HG02678 (cell line): ENCODE measurements around the gene HLA-E.
"Not testable (repeated sequence)": the region's sequence is repeated elsewhere in the genome, so short reads cannot be mapped to it uniquely, and the experiment has no call there.

Experiments
- ATAC-seq: cut with Tn5 transposase; IDR thresholded peaks from one replicate; pipeline ENCODE4 v1.9.1; 2021; ENCODE audit warnings: mild to moderate bottlenecking, moderate library complexity; ENCODE audit not compliant: unreplicated experiment

Gene HLA-E

DNA sequence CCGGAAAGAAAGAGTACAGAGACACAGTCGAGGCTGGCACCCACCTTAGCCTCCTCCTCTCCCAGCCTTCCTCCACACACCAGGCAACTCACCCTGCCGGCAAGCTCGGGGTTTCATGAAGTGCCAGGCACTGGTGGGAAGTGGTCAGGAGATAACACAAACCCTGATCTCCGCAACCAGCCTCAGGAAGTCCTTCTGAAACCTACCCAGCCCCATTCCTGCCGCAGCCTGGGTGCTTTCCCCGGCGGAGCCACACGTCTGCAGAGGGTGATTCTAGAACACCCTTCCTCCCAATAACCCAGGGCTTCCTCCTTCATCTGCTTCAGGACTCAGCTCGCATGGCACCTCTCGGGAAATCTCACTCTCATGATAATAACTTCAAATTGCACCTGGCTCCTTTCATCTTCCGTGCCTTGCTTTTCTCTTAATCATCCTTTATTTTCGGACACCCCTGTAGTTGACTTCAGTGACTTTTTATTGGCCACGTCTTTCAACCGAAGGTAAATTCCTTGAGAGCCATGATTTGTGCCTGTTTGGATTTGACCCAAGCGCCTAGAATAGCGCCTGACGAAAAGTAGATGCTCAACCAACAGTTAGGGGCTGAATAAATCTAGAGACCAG, 8.7 kb upstream of the HLA-E start:
- no peak for ATAC-seq

DNA sequence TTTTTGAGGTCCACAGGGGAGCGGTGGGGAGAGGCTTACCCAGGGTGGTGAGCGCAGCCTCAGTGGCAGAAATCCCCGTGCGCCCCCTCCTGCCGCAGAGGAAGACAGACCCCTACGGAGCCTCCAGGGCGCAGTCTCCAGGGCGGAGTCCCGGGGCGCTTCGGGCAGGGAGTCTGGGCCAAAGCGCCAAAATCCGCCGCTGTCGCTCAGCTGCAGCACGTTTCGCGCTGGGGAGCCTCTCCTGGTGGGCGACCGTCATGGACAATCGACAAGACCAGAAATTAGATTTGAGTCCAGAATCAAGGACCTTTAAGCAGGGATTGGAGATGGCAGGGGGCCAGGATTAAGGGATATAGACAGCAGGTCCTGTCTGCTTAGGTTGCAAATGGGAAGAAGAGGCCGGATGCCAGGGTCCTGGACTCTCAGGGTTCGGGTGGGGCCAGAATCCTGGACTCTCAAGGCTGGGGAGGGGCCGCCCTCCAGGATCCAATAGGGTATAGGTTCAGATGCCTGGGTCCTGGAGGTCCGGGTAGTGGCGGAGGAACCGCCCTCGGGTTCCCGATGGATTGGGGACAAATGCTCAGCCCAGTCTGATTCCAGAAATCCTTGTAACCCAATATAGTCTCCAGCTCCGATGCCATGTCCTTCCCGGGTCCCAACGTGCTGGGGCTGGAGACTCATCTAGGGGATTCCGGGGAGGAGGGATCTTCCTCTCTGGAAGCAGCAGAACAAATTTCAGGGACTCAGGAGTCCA, 7.9 kb upstream of the HLA-E start:
- no peak for ATAC-seq

DNA sequence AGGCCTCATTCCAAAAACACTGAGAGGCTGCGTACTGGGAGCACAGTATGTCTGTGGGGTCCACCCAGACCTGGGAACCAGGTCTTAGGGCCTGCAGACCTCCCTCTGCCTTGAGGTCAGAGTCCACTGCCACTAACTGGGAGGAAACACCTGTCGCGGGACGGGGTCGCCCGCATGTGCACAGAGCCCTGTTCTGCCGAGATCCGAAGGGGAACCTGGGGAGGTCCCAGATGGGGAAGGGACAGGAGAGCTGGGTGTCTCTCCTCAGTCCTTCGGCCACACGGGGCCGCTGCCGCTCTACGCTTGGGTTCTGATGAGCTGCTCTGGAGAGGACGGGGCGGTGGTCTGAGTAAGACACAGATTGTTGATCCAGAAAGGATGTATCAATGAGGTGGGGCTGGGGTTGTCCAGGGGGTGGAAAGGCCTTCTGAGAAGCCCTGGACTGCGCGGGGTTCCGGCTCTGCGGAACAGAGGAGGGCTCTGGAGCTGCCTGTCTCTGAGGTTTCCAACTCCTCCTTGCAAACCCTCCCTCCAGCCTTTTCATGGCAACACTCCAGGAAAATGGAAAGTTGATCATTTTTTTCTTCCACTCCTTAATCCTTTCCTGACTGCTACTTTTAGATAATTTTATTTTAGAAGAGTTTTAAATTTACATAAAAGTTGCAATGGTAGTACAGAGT, 7.2 kb upstream of the HLA-E start:
- ATAC-seq, result peak; percentile 75

DNA sequence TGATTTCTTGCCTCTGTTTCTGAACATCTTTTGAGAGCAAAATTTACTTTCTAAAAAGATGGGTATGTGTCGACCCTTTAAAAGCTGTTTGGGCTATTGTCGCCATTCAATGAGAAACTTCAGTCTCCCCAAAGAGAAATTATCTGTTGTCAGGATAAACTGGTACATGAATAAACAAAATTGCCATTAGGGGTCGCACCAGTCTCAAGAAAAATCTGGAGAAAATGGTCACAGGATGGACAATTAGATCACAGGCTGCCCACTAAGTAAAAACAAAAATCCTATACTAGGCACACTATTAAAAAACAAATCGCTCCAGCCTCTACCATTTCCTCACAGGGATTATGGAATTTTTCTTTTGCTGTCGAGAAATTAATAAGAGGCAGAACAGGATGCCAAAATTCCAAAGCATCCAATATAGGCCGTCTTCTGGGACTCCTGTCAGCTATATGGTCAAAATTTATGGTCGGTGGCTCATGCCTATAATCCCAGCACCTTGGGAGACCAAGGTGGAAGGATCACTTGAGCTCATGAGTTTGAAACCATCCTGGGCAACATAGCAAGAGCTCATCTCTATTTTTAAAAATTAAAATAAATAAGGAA, 5.5 kb upstream of the HLA-E start:
- ATAC-seq, result no peak

DNA sequence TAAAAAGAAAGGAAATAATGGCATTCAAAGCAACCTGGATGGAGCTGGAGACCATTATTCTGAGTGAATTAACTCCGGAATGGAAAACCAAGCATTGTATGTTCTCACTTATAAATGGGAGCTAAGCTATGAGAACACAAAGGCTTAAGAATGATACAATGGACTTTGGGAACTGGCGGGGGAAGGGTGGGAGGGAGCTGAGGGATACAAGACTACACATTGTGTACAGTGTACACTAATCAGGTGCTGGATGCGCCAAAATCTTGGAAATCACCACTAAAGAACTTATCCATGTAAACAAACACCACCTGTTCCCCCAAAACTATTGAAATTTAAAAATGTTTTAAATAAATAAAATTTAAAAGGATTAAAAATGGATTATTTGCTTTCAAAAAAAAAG, 4.1 kb upstream of the HLA-E start:
- ATAC-seq, result no peak

DNA sequence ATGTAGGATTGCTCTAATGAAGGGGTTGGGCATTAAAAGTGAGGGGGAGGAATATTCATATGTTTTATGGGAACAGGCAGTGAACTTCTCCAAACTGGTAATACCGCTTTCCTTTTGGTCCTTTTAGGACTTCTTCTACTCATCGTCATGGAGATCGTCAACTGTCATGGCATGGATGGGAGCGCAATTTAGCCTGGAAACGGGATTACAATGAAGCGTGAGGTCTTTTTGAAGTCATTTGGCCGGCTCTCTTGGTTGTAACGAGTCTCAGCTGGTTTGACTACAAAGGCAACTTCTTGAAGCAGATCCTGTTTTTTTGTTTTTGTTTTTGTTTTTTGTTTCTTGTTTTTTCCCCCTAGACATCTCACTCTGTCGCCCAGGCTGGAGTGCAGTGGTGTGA, 1.4 kb upstream of the HLA-E start:
- no peak for ATAC-seq

DNA sequence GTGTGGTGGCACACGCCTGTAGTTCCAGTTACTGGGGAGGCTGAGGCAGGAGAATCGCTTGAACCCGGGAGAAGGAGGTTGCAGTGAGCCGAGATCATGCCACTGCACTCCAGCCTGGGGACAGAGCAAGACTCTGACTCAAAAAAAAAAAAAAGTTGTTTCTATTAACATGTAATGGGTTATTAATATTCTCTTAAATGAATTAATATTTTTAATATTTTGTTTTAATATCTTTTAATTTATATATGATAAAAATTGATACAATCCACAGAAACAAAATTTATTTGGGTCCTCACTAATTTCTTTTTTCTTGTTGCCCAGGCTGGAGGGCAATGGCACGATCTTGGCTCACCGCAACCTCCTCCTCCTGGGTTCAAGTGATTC, 620 bp upstream of the HLA-E start:
- ATAC-seq, result not testable (repeated sequence)

DNA sequence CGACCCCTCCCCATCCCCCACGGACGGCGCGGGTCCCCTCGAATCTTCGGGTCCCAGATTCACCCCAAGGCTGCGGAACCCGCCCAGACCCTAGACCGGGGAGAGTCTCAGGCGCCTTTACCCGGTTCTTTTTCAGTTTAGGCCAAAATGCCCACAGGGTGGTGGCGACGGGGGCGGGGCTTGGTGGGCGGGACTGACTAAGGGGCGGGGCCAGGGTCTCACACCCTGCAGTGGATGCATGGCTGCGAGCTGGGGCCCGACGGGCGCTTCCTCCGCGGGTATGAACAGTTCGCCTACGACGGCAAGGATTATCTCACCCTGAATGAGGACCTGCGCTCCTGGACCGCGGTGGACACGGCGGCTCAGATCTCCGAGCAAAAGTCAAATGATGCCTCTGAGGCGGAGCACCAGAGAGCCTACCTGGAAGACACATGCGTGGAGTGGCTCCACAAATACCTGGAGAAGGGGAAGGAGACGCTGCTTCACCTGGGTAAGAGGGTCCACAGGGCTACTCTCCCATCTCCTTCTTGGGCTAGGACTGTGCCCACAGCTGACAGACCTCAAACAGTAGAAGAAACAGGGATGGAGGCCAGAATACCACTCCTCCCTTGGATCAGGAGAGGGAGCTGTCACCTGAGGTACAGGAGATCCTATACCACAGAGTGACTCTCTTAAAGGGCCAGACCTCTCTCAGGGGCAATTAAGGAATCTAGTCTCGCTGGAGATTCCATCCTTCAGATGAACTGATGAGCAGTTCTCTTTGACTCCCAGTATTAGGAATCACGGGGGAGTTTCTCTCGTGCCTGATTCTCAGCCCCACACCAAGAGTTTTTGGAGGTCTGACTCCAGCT, 942 bp downstream of the HLA-E start:
- peak; percentile 27 for ATAC-seq

DNA sequence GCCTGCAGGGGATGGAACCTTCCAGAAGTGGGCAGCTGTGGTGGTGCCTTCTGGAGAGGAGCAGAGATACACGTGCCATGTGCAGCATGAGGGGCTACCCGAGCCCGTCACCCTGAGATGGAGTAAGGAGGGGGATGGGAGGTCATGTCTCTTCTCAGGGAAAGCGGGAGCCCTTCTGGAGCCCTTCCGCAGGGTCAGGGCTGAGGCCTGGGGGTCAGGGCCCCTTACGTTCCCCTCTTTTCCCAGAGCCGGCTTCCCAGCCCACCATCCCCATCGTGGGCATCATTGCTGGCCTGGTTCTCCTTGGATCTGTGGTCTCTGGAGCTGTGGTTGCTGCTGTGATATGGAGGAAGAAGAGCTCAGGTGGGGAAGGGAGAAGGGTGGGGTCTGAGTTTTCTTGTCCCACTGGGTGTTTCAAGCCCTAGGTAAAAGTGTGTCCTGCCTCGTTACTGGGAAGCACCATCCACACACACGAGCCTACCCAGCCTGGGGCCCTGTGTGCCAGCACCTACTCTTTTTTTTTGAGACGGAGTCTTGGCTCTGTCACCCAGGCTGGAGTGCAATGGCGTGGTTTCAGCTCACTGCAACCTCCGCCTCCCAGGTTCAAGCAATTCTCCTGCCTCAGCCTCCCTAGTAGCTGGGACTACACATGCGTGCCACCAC, 2.1 kb downstream of the HLA-E start:
- ATAC-seq, result not testable (repeated sequence)

DNA sequence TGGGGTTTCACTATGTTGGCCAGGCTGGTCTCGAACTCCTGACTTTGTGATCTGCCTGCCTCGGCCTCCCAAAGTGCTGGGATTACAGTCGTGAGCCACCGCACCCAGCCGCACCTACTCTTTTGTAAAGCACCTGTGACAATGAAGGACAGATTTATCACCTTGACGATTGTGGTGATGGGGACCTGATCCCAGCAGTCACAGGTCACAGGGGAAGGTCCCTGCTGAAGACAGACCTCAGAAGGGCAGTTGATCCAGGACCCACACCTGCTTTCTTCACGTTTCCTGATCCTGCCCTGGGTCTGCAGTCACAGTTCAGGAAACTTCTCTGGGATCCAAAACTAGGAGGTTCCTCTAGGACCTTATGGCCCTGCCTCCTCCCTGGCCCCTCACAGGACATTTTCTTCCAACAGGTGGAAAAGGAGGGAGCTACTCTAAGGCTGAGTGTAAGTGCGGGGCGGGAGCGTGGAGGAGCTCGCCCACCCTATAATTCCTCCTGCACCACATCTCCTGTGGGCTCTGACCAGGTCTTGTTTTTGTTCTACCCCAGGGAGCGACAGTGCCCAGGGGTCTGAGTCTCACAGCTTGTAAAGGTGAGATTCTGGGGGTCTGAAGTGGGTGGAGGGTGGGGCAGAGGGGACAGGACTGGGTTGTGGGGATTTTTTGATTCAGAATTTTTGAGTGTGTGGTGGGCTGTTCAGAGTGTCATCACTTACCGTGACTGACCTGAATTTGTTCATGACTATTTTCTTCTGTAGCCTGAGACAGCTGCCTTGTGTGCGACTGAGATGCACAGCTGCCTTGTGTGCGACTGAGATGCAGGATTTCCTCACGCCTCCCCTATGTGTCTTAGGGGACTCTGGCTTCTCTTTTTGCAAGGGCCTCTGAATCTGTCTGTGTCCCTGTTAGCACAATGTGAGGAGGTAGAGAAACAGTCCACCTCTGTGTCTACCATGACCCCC, 3.0 kb downstream of the HLA-E start:
- no peak for ATAC-seq

DNA sequence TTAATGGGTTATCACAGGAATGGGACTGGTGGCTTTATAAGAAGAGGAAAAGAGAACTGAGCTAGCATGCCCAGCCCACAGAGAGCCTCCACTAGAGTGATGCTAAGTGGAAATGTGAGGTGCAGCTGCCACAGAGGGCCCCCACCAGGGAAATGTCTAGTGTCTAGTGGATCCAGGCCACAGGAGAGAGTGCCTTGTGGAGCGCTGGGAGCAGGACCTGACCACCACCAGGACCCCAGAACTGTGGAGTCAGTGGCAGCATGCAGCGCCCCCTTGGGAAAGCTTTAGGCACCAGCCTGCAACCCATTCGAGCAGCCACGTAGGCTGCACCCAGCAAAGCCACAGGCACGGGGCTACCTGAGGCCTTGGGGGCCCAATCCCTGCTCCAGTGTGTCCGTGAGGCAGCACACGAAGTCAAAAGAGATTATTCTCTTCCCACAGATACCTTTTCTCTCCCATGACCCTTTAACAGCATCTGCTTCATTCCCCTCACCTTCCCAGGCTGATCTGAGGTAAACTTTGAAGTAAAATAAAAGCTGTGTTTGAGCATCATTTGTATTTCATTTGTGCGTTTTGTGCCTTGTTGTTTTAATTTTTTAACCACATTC, 4.4 kb downstream of the HLA-E start:
- no peak for ATAC-seq

DNA sequence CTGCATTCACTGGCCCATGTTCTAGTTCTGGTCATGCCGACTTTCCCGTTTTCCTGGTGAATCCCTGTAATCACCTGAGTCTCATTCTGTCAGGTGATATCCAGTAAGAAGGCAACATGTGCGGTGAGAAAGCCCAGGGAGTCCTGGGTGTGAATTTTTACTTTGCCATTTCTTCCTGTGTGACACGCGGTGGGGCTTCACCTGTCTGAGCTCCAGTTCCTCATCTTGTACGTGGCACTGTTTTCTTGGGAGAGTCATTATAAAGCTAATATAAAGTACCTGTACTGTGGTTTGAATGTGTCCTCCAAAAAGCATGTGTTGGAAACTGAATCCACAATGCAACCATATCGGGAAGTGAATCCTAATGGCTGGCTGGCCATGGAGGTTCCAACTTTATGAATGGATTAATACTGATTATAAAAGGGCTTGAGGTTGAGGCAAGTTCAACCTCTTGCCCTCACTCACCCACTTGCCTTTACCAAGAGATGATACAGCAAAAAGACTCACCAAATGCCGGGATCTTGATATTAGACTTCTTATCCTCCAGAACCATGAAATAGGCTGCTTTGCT, 5.1 kb downstream of the HLA-E start:
- ATAC-seq, result no peak

DNA sequence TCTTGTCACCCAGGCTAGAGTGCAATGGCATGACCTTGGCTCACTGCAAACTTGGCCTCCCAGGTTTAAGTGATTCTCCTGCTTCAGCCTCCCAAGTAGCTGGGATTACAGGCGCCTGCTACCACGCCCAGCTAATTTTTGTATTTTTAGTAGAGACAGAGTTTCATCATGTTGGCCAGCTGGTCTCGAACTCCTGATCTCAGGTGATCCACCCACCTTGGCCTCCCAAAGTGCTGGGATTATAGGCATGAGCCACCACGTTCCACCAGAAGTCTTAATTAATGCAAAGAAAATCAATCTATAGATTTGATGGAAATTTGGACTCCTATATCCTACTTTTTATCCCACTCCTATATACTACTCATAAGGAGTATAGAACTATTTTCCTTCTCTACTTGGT, 5.8 kb downstream of the HLA-E start:
- ATAC-seq, result not testable (repeated sequence)

DNA sequence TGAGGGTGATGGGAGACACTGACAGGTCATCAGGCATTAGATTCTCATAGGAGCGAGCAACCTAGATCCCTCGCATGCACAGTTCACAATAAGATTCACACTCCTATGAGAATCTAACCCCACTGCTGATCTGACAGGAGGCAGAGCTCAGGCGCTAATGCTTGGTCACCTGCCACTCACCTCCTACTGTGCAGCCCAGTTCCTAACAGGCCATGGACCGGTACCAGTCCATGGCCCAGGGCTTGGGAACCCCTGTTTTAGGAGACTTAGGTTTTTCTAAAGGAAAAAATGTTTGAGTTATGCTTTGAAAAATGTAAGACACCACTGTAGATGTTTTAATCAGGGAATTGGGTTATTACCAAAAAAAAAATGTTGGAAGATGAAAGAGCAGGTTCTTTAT, 6.7 kb downstream of the HLA-E start:
- ATAC-seq, result no peak

DNA sequence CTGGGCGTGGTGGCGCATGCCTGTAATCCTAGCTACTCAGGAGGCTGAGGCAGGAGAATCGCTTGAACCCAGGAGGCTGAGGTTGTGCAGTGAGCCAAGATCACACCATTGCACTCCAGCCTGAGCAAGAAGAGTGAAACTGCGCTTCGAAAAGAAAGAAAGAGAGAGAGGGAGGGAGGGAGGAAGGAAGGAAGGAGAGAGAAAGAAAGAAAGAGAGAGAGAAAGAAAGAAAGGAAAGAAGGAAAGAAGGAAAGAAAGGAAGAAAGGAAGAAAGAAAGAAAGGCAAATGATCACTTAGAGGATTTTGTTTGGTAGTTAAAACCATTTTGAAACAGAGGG, 7.9 kb downstream of the HLA-E start:
- ATAC-seq, result not testable (repeated sequence)

DNA sequence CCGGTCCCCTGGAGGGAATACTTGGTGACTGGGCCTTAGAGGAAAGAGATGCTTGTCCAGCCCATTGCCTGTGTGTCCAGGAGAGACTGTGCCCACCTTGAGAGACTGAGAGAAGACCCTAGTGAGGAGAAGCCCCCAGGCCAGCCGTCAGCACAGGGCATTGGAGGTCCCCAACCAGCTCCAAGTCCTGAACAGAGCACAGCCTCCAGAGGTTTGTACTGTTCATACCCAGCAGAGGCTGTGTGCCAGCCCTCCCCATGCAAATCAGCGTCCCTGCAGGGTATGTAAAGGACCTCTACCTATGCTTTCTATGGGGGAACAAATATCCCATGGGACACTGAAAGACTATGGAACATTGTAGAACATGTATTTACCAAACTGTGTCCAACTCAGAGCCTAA, 8.4 kb downstream of the HLA-E start:
- ATAC-seq, result no peak

DNA sequence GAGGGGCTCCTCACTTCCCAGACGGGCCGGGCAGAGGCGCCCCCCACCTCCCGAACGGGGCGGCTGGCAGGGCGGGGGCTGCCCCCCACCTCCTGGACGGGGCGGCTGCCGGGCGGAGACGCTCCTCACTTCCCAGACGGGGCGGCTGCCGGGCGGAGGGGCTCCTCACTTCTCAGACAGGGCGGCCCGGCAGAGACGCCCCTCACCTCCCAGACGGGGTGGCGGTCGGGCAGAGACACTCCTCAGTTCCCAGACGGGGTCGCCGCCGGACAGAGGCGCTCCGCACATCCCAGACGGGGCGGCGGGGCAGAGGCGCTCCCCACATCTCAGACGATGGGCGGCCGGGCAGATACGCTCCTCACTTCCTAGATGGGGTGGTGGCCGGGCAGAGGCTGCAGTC, 9.4 kb downstream of the HLA-E start:
- not testable (repeated sequence) for ATAC-seq
